HUES6 (cell line): ENCODE data around the gene DMXL1.

ENCODE experiments used
- H3K27ac ChIP-seq: 2 replicates; pipeline ENCODE4 v1.7.0; 2013; ENCODE audit warnings: low read depth, mild to moderate bottlenecking, low read length, inconsistent platforms
- H3K27me3 ChIP-seq: 2 replicates; pipeline ENCODE4 v1.6.1; 2013; ENCODE audit warnings: low read length; ENCODE audit not compliant: control insufficient read depth, insufficient read depth
- H3K36me3 ChIP-seq: 2 replicates; pipeline ENCODE4 v1.6.1; 2013; ENCODE audit warnings: low read length; ENCODE audit not compliant: control insufficient read depth, insufficient read depth
- H3K4me1 ChIP-seq: 2 replicates; pipeline ENCODE4 v1.6.1; 2013; ENCODE audit warnings: low read length; ENCODE audit not compliant: control insufficient read depth, insufficient read depth
- H3K4me3 ChIP-seq: 2 replicates; pipeline ENCODE4 v1.5.1; 2013; ENCODE audit warnings: low read depth, low read length
- H3K9ac ChIP-seq: one replicate; pipeline ENCODE4 v1.6.1; 2013; ENCODE audit warnings: mild to moderate bottlenecking, low read length
- H3K9me3 ChIP-seq: 2 replicates; pipeline ENCODE4 v1.6.1; 2013; ENCODE audit warnings: low read depth, low read length; ENCODE audit not compliant: control insufficient read depth, insufficient read depth

Gene DMXL1

DNA sequence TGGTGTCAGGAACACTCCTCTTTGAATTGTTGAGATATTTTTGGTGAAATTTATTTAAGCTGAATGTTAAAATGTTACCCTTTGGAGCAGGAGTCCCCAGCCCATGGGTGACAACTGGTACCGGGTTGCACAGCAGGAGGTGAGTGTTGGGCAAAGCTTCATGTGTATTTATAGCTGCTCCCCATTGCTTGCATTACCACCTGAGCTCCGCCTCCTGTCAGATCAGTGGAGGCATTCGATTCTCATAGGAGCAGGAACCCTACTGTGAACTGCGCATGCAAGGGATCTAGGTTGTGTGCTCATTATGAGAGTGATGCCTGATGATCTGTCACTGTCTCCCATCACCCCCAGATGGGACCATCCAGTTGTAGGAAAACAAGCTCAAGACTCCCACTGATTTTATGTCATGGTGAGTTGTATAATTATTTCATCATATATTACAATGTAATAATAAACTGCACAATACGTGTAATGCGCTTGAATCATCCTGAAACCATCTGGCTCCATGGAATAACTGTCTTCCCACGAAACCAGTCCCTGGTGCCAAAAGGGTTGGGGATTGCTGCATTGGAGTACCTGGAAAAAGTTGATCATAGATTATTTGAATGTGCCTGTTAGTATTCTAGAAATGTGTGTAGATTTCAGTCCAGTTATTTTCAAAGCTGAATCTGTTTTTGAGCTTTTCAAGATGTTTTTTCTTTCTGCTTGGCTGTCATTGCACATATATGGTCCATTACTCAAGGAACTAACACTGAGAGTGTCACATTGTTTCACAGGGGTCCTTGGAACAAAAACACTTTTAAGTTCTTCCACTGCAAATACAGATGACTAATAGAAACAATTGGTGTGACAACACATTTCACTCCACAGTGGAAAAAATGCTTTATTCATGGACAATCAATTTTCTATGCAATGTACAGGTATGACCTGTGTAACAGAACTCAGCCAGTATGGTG, 180.3 kb downstream of the DMXL1 start:
- H3K4me3 ChIP-seq: no peak overlapping the region
- H3K4me1 ChIP-seq: peaks cover 7% of the 10 kb centered on the region; the same call in 1 of the 2 replicates
- H3K27me3 ChIP-seq: no peaks in the 10 kb centered on the region
- H3K36me3 ChIP-seq: peaks cover 4% of the 10 kb centered on the region; the same call in 1 of the 2 replicates
- H3K9me3 ChIP-seq: peaks cover 5% of the 10 kb centered on the region; the same call in 1 of the 2 replicates
- no peak overlapping the region for H3K27ac ChIP-seq
- no peak overlapping the region for H3K9ac ChIP-seq

DNA sequence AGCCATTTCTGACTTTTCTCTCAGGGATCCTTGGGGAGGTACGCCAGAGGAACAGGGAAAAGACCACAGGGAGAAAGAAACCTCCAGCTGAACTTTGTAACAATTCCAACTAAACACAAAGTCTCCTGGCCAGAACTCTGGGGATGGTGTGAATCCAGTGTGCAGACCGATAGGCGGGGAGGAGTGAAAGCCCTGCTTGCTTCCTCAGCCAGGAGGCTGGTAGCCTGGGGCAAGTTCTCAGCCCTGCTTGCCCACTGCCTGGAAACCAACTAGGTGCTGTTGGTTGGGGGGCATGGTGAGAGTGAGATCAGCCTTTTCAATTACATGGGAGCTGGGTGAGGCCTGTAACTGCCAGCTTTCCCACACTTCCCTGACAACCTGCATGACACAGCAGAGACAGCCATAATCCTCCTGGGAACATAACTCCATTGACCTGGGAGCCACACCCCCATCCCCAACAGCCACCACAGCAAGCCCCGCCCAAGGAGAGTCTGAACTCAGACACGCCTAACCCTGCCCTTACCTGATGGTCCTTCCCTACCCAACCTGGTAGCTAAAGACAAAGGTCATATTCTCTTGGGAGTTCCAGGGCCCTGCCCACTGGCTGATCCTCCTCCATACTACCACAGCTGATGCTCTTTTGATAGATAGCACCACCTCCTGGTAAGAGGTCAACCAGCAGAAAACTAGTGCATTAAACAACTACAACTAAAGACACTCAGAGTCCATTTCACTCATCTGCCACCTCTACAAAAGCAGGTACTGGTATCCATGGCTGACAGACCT, 184.9 kb downstream of the DMXL1 start:
- Histone ChIP-seq H3K27me3 (no peaks in the 10 kb centered on the region), H3K9ac (no peak overlapping the region), H3K27ac (peak overlapping the region; percentile 25; the same call in 1 of the 2 replicates), H3K4me3 (no peak overlapping the region), H3K4me1 (peaks cover 8% of the 10 kb centered on the region; the same call in 1 of the 2 replicates), H3K36me3 (no peaks in the 10 kb centered on the region), H3K9me3 (peaks cover 15% of the 10 kb centered on the region)

DNA sequence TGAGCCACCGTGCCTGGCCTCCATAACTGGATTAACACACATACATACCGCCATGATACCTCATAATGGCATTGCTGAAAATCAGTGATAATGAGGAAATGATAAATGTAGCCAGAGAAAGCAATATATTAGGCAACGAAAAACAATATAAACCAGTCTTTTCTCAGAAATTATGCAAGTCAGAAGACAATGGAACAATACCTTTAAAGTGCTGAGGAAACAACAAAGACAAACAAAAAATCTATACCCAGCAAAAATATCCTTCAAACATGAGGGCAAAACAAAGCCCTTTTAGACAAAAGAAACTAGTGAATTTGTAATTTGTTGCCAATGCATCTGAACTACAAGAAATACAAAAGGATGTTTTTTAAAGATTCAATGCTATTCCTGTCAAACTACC, 186.7 kb downstream of the DMXL1 start:
- H3K27me3 ChIP-seq: no peaks in the 10 kb centered on the region
- H3K9ac ChIP-seq: no peak overlapping the region
- H3K36me3 ChIP-seq: no peaks in the 10 kb centered on the region
- H3K4me1 ChIP-seq: peaks cover 8% of the 10 kb centered on the region; the same call in 1 of the 2 replicates
- peaks cover 15% of the 10 kb centered on the region for H3K9me3 ChIP-seq
- H3K27ac ChIP-seq: no peak overlapping the region
- no peak overlapping the region for H3K4me3 ChIP-seq

DNA sequence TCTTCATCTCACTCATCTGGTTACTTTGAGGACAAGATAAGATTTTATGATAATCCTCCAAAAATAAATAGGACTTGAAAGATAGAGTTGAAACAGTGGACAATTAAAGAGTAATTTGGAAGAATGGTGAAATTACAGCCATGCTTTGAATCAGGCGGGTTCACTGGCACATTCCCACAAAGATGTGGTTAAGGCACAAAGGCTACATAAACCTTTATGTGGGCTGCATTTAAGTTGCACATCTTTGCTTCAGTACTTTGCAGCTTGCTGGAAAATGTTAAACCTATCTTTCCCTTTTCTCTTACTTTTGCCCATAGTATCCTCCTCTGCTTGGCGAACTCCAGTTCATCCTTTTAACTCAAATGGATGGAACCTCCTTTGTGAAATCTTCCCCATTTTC, 192.8 kb downstream of the DMXL1 start:
- no peak overlapping the region for H3K27ac ChIP-seq
- no peak overlapping the region for H3K4me3 ChIP-seq
- 0 out of 2 replicates have a peak, but pooled peaks cover 5% of the 10 kb centered on the region for H3K9me3 ChIP-seq
- H3K4me1 ChIP-seq: no peaks in the 10 kb centered on the region
- no peak overlapping the region for H3K9ac ChIP-seq
- no peaks in the 10 kb centered on the region for H3K36me3 ChIP-seq
- H3K27me3 ChIP-seq: peaks cover 6% of the 10 kb centered on the region; the same call in 1 of the 2 replicates

- H3K4me1 ChIP-seq: peaks cover under 1% of the 10 kb centered on the region; the same call in 1 of the 2 replicates
- peaks cover 8% of the 10 kb centered on the region; the same call in 1 of the 2 replicates for H3K27me3 ChIP-seq
- H3K9ac ChIP-seq: no peak overlapping the region
- H3K27ac ChIP-seq: no peak overlapping the region
- H3K36me3 ChIP-seq: no peaks in the 10 kb centered on the region
- 0 out of 2 replicates have a peak, but pooled peaks cover 2% of the 10 kb centered on the region for H3K9me3 ChIP-seq
- no peak overlapping the region for H3K4me3 ChIP-seq
These were observed 193.3 kb downstream of the DMXL1 start for GRCh38 chr5:119264186-119264585.

DNA sequence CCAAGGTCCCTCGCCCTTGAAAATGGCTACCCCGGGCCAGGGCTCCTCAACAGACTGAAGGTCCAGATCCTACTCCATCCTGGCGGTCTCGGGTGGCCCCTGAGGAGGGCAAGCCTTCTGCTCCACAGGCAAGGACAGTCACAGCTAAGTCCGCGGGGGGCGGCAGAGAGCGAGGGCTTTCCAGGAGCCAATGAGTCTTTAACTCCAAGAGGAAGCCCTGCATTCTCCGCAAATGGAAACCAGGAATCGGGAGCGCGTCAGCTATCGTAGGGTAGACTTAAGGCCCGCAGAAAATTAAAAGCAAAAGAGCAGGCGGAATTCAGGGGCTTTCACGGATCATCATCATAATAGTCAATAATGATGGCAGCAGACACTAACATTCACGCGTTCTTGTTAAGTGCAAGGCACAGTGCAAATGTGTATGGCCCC, 197.1 kb downstream of the DMXL1 start:
- H3K4me1 ChIP-seq: peaks cover 23% of the 10 kb centered on the region; the same call in 1 of the 2 replicates
- H3K27me3 ChIP-seq: peaks cover 11% of the 10 kb centered on the region; the same call in 1 of the 2 replicates
- H3K9me3 ChIP-seq: no peaks in the 10 kb centered on the region
- peak overlapping the region; percentile 69 for H3K9ac ChIP-seq
- peak overlapping the region; percentile 80 for H3K4me3 ChIP-seq
- peak overlapping the region; percentile 18; the same call in 1 of the 2 replicates for H3K27ac ChIP-seq
- H3K36me3 ChIP-seq: no peaks in the 10 kb centered on the region

GRCh38 chr5:119268387-119269060, 197.6 kb downstream of the DMXL1 start:
- no peaks in the 10 kb centered on the region for H3K36me3 ChIP-seq
- H3K27me3 ChIP-seq: peaks cover 11% of the 10 kb centered on the region; the same call in 1 of the 2 replicates
- no peaks in the 10 kb centered on the region for H3K9me3 ChIP-seq
- H3K27ac ChIP-seq: peak overlapping the region; percentile 55; the same call in 1 of the 2 replicates
- H3K4me3 ChIP-seq: peak overlapping the region; percentile 80
- peaks cover 28% of the 10 kb centered on the region; the same call in 1 of the 2 replicates for H3K4me1 ChIP-seq
- H3K9ac ChIP-seq: peak overlapping the region; percentile 87

DNA sequence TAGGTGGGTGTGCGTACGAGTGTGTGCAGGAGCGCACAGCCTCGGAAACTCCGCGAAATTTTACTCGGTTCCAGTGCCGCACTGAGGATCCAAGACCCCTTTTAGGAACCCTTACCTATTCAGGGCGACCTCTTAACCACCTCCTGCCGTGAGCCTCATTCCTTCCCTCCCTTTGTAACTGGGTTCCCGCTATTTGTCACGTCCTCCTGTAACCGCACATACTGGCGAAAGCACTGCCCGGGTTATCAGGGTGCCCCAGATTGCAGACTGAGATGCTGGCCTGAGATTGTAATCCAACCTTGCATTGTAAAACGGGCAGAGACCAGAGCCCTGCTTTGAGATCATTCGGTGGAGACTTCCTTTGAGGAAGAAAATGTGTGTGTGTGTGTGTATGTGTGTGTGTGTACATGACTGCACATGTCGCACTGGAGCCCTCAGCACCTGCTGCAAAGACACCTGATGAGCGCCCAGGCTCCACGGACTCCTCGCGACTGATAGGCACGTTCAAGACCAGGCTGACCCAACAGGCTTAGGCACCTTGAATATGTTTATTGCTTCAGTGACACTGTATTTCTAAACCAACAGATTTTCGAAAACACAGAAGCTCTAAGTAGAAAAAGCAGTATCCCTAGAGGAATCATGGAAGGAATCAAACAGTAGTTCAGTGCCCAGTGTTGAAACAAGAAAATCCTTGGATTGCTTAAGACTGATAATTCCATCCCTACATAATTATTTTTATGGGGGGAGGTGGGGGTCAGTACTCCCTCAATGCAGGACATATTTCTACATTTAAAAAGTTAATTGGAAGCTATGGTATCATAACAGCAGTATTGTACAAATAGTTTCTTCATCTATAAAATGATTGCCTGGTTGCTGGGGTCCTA, 198.4 kb downstream of the DMXL1 start:
- H3K27ac ChIP-seq: peak overlapping the region; percentile 55; the same call in 1 of the 2 replicates
- H3K36me3 ChIP-seq: no peaks in the 10 kb centered on the region
- peak overlapping the region; percentile 80 for H3K4me3 ChIP-seq
- peaks cover 11% of the 10 kb centered on the region; the same call in 1 of the 2 replicates for H3K27me3 ChIP-seq
- H3K4me1 ChIP-seq: peaks cover 36% of the 10 kb centered on the region
- H3K9ac ChIP-seq: peak overlapping the region; percentile 87
- no peaks in the 10 kb centered on the region for H3K9me3 ChIP-seq

- no peaks in the 10 kb centered on the region for H3K36me3 ChIP-seq
- no peaks in the 10 kb centered on the region for H3K9me3 ChIP-seq
- peaks cover 11% of the 10 kb centered on the region; the same call in 1 of the 2 replicates for H3K27me3 ChIP-seq
- no peak overlapping the region for H3K9ac ChIP-seq
- H3K4me3 ChIP-seq: 0 out of 2 replicates have a peak overlapping the region, but pooled peaks have one; percentile 80
- peaks cover 44% of the 10 kb centered on the region for H3K4me1 ChIP-seq
- no peak overlapping the region for H3K27ac ChIP-seq
These were observed 199.3 kb downstream of the DMXL1 start for GRCh38 chr5:119270121-119270565.
